PC-3 (cell line): ENCODE results near the gene DHX57.

Source experiments
- CTCF ChIP-seq: fragments of 300-600 bp; sonication (generic); conservative IDR thresholded peaks from 2 replicates; pipeline ENCODE4 v1.5.1; 2017; ENCODE audit warnings: antibody characterized with exemption, low read depth, mild to moderate bottlenecking, low read length
- EZH2 ChIP-seq: fragments of 300-600 bp; sonication (generic); IDR thresholded peaks from one replicate; pipeline ENCODE4 v1.6.1; 2017; ENCODE audit warnings: antibody characterized with exemption, mild to moderate bottlenecking, low read length; ENCODE audit not compliant: unreplicated experiment

- no peak for TF ChIP-seq CTCF
- no peak for TF ChIP-seq EZH2
Observed at GRCh38 chr2:38775097-38775920, 100.4 kb downstream of the DHX57 start.
